ENCODE measurements around the gene SPOCK1.

DNA sequence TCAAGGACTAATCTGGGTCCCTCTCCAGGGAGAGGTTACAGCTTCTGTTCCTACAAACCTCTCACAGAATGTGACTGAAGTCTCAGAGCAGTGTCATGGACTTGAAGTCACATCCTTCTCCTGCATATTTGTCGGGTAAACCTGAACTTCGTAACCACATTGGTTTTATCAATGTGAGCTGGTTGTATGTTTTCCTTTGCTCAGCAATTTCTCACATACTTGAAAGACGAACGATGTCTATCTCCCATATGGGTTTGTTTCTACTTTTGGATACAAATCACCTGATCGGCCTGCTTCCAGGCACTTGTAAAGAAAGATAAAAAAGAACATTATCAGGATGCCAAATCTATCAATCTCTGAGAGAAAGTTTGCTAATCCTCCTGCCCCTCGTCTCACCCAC, 411.0 kb downstream of the SPOCK1 start:
- TF ChIP-seq, protein P1, sequence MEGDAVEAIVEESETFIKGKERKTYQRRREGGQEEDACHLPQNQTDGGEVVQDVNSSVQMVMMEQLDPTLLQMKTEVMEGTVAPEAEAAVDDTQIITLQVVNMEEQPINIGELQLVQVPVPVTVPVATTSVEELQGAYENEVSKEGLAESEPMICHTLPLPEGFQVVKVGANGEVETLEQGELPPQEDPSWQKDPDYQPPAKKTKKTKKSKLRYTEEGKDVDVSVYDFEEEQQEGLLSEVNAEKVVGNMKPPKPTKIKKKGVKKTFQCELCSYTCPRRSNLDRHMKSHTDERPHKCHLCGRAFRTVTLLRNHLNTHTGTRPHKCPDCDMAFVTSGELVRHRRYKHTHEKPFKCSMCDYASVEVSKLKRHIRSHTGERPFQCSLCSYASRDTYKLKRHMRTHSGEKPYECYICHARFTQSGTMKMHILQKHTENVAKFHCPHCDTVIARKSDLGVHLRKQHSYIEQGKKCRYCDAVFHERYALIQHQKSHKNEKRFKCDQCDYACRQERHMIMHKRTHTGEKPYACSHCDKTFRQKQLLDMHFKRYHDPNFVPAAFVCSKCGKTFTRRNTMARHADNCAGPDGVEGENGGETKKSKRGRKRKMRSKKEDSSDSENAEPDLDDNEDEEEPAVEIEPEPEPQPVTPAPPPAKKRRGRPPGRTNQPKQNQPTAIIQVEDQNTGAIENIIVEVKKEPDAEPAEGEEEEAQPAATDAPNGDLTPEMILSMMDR (conservative IDR thresholded peaks at IDR 0.05; ENCODE audit: low read depth, low read length): no peak
- TF ChIP-seq EZH2 (IDR thresholded peaks at IDR 0.05; ENCODE audit: borderline replicate concordance, low read depth, low read length, poor library complexity, severe bottlenecking): no peak

Data from A673 (cell line).